Psoas muscle (tissue), 8 donors: ENCODE results near the gene ZNF143. TPM values are rescaled to one million over a fixed set of nuclear protein-coding genes. Genes with fewer than 3 reads are reported as not detected.

Source experiments
- ATAC-seq, 4 donors: fragments of 200-7000 bp; cut with Tn5 transposase; one replicate each; pipeline ENCODE4 v1.9.1; 2020; ENCODE audit warnings: moderate library complexity in 3 of 4, mild to moderate bottlenecking in 2 of 4
- DNase-seq, 2 donors: peaks; one replicate each; pipeline ENCODE4 v3.0.0-alpha.2; 2020
- H3K27ac ChIP-seq: fragments of 200-600 bp; one replicate; pipeline ENCODE4 v1.8.0; 2022
- H3K27me3 ChIP-seq, 3 donors: fragments of 200-600 bp in 1 of 3; one replicate each; pipeline versions ENCODE4 v1.6.1 to v1.8.0; 2013 to 2022; ENCODE audit warnings: low read length in 2 of 3, mild to moderate bottlenecking in 2 of 3, moderate library complexity in 1 of 3; ENCODE audit not compliant: insufficient read depth in 3 of 3
- H3K36me3 ChIP-seq, 2 donors: fragments of 200-600 bp in 1 of 2; one replicate each; pipeline versions ENCODE4 v1.6.1 to v1.8.0; 2013 to 2022; ENCODE audit warnings: low read depth in 1 of 2, mild to moderate bottlenecking in 1 of 2, moderate library complexity in 1 of 2; ENCODE audit not compliant: insufficient read depth in 1 of 2
- H3K4me1 ChIP-seq: fragments of 200-600 bp; one replicate; pipeline ENCODE4 v1.8.0; 2022
- H3K4me3 ChIP-seq: fragments of 200-600 bp; one replicate; pipeline ENCODE4 v1.8.0; 2022; ENCODE audit warnings: mild to moderate bottlenecking
- H3K9me3 ChIP-seq: fragments of 200-600 bp; one replicate; pipeline ENCODE4 v1.8.0; 2022
- CTCF ChIP-seq: fragments of 200-600 bp; IDR thresholded peaks from one replicate; pipeline ENCODE4 v1.8.0; 2022; ENCODE audit warnings: antibody characterized with exemption
- WGBS, 3 donors: extraction: QIAGEN DNeasy Blood & Tissue Kit; methylation state at CpG; one replicate each; pipeline versions ENCODE4 v1.1.6 to v1.1.7; 2013; 5-methylcytosine and 5-hydroxymethylcytosine counted together
- intact Hi-C, 2 donors: fragments of 100-400 bp; cut with DNase I; formaldehyde crosslinking; loops; one replicate each; pipeline versions ENCODE4 v1.11.0 to v1.14.2; 2022
- polyA plus RNA-seq, 3 donors: library from polyadenylated mRNA; stranded (reverse); fragments of 200-250 nt; gene quantifications; one replicate each; pipeline ENCODE4 v1.2.3, GENCODE V29; 2013
- total RNA-seq, 4 donors: library from RNA; stranded (reverse); fragmentation: NEBNext Ultra II Directional in 2 of 4; extraction: Animal tissue kit (Norgen Biotek cat#: 25700) in 2 of 4; gene quantifications; one replicate each; pipeline versions ENCODE4 v1.2.1 to v1.2.4, GENCODE V29; 2021 to 2023
- donor health status: healthy with polysubstance abuse.
- donor health status: DM: no; HTN: no; CAD: no; lungs with moderate emphysema.
- donor health status: Bipolar disorder and iron deficiency.
- donor health status: healthy.
- donor health status: DM: yes; HTN: yes; CAD: no.
- donor health status: DM: no; HTN: no; CAD: no.
- donor health status: DM: no; HTN: no; CAD: no.
- donor health status: DM: yes; HTN: yes; CAD: no.

Gene ZNF143
- total and polyA plus RNA-seq, 7 donors, result 21.1 to 27.9 (median 24.4) TPM

GRCh38 chr11:9530901-9531625 lies 70.3 kb downstream of the ZNF143 start:
- no peak overlapping the region for H3K4me3 ChIP-seq
- DNase-seq (no peak), ATAC-seq (no peak)
- WGBS, 3 donors, result 87 to 95% (median 93%) methylated on average over 8 of the region's 8 CpGs
- intact Hi-C loops, result loop anchor here in 1 of 2 donors (10.0 kb wide), 2 partner anchors 84 to 214 kb away; no protein-coding TSS in a partner anchor
- H3K4me1 ChIP-seq, result no peaks in the 10 kb centered on the region
- H3K9me3 ChIP-seq, result no peaks in the 10 kb centered on the region
- no peaks in the 10 kb centered on the region for H3K27me3 ChIP-seq
- peaks cover 0 to 30% of the 10 kb centered on the region in 2 donors for H3K36me3 ChIP-seq
- TF ChIP-seq CTCF, result no peak
- no peak overlapping the region for H3K27ac ChIP-seq

- H3K4me1 ChIP-seq, result no peaks in the 10 kb centered on the region
- DNase-seq, result no peak
- intact Hi-C loops, result loop anchor here in 1 of 2 donors (10.0 kb wide), 2 partner anchors 82 to 212 kb away; no protein-coding TSS in a partner anchor
- TF ChIP-seq CTCF, result no peak
- H3K4me3 ChIP-seq, result no peak overlapping the region
- no peaks in the 10 kb centered on the region for H3K27me3 ChIP-seq
- H3K36me3 ChIP-seq, result peaks cover 0 to 10% of the 10 kb centered on the region in 2 donors
- H3K9me3 ChIP-seq, result no peaks in the 10 kb centered on the region
- no peak for ATAC-seq
- no peak overlapping the region for H3K27ac ChIP-seq
- 67 to 88% (median 67%) methylated on average over 9 of the region's 9 CpGs for WGBS, 3 donors
These were observed 72.2 kb downstream of the ZNF143 start for GRCh38 chr11:9533058-9533457.

- intact Hi-C loops, result loop anchor here in 1 of 2 donors (10.0 kb wide), 2 partner anchors 81 to 211 kb away; no protein-coding TSS in a partner anchor
- Histone ChIP-seq H3K27ac (no peak overlapping the region), H3K9me3 (no peaks in the 10 kb centered on the region), H3K27me3 (no peaks in the 10 kb centered on the region), H3K4me3 (no peak overlapping the region), H3K36me3 (peaks cover 0 to 4% of the 10 kb centered on the region in 2 donors), H3K4me1 (no peaks in the 10 kb centered on the region)
- no peak for TF ChIP-seq CTCF
- 65 to 78% (median 68%) methylated on average over 5 of the region's 5 CpGs for WGBS, 3 donors
- no peak for DNase-seq
- no peak for ATAC-seq
These were observed 73.1 kb downstream of the ZNF143 start for GRCh38 chr11:9533736-9534473.

- peak; percentile 70 for TF ChIP-seq CTCF
- WGBS, 3 donors, result 61 to 73% (median 64%) methylated on average over 6 of the region's 6 CpGs
These were observed 74.5 kb downstream of the ZNF143 start for GRCh38 chr11:9535189-9535781.

More at GRCh38 chr11:9535189-9535781, 74.5 kb downstream of the ZNF143 start:
- H3K9me3 ChIP-seq, result no peaks in the 10 kb centered on the region
- peaks cover 0 to 4% of the 10 kb centered on the region in 2 donors for H3K36me3 ChIP-seq
- intact Hi-C loops, result loop anchor here in 1 of 2 donors (10.0 kb wide), 2 partner anchors 80 to 210 kb away; no protein-coding TSS in a partner anchor
- peak overlapping the region; percentile 23 for H3K27ac ChIP-seq
- H3K4me1 ChIP-seq, result no peaks in the 10 kb centered on the region
- H3K4me3 ChIP-seq, result no peak overlapping the region
- ATAC-seq (peak; percentile 77 to 90 (median 88)), DNase-seq (peak; percentile 83 to 89)
- no peaks in the 10 kb centered on the region for H3K27me3 ChIP-seq
